DMS53 (cell line): ENCODE measurements around the gene SLC35A2.
"Not testable (repeated sequence)": the region's sequence is repeated elsewhere in the genome, so short reads cannot be mapped to it uniquely, and the experiment has no call there.

Source experiments
- DNase-seq: peaks from one replicate; lab custom pipeline; 2025; lab: John Stamatoyannopoulos, UW

SLC35A2 gene

DNA sequence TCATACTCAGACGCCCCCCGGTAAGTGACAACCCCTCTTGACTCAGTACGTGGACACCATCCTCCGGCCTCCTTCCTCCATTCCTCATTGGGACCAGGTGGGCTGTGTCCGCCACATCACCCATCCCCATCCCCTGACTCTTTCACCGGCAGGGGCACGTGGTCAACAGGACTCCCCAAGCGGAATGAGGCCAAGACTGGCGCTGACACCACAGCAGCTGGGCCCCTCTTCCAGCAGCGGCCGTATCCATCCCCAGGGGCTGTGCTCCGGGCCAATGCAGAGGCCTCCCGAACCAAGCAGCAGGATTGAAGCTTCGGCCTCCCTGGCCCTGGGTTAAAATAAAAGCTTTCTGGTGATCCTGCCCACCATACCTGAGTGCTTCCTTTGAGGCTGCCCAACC lies 8.7 kb downstream of the SLC35A2 start:
- DNase-seq, result no peak

DNA sequence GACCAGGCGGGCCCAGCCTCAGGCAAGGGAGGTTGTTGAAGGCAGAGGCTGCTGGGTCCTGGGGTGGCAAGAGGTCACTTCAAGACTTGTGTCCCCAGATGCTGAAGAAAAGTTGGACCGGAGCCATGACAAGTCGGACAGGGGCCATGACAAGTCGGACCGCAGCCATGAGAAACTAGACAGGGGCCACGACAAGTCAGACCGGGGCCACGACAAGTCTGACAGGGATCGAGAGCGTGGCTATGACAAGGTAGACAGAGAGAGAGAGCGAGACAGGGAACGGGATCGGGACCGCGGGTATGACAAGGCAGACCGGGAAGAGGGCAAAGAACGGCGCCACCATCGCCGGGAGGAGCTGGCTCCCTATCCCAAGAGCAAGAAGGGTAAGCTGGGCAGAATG lies 9.3 kb downstream of the SLC35A2 start:
- DNase-seq, result no peak

DNA sequence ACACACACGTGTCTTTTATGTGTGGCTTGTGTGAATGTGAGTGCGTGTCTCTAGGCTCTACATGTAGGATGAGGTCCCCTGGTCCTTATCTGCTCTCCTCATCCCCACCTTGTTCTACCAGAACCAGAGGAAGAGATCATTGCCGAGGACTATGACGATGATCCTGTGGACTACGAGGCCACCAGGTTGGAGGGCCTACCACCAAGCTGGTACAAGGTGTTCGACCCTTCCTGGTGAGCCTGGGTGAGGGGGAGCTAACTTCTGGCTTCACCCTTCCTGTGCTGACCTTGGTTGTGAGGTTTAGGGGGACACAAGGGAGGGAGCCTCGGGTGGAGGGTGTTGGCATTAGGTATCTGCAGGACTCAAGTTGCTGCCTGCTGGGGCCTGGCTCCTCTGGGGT lies 10.4 kb downstream of the SLC35A2 start:
- DNase-seq, result no peak

DNA sequence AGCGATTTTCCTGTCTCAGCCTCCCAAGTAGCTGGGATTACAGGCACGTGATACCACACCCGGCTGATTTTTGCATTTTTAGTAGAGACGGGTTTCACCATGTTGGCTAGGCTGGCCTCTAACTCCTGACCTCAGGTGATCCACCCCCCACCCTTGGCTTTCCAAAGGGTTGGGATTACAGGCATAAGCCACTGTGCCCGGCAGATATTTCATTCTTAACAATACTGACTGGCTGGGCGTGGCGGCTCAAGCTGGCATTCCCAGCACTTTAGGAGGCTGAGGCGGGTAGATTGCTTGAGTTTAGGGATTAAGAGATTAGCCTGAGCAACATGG lies 12.4 kb downstream of the SLC35A2 start:
- DNase-seq, result no peak

DNA sequence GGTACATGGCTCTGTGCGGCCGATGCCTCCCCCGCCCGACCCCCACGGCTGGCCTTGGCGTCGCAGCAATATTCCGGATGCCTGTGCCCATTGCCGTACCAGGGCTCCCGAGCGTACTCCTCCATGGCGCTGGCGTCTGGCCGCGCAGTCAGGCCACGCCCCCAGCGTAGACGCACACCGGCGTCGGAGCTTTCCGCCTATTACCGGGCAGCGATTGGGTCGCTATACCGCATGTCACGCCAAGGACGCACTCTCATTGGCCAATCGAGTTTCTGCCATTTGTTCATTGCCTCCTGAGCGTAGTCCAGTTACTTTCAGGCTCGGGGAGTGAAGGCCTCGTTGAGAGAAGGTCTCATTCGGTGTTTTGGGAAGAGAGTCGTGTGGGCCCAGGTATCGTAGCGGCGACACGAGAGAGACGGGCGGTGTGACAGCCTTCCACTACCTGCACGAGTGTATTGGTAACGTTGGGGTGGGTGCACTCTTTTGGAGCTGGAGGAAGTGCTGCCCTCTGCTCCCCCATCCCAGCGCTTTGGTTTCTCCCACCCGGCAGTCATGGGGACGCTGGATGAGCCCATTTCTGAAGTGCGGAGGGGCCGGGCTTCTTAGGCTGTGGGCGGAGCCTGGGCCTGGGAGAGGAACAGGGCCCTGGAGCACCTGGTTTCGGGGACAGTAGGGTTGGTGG lies 13.7 kb downstream of the SLC35A2 start, which contains the start of the genes PQBP1 and TIMM17B:
PQBP1 (plus strand) TSS at position 306 of the 682 bp plus-strand sequence. CDS start 580 bp downstream, outside the sequence.
TIMM17B (minus strand) TSS at position 144 of the 682 bp plus-strand sequence; CDS start at position 125, 19 bp downstream.
- DNase-seq, result peak; percentile 98

DNA sequence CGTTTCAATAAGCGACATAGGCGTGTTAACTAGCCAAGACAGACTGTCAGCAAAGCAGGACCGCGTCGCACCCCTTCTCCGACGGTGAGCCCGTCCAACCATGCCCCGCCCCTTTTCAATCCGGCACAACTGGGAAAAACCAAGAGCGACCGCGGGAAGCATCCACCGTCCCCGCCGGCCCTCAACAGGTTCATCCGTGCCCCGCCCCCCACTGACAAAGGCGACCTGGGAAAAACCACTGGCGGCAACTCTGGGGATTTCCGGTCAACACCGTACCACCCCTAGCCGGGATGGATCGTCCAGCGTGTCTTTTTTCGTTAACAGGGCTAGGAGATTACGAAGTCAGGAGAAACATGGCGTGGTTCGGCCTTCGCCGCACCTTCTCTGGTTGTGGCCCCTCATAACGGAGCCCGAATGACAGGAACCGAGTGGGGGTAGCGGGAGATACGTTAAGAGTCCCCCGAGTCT lies 14.3 kb downstream of the SLC35A2 start:
- peak; percentile 97 for DNase-seq

DNA sequence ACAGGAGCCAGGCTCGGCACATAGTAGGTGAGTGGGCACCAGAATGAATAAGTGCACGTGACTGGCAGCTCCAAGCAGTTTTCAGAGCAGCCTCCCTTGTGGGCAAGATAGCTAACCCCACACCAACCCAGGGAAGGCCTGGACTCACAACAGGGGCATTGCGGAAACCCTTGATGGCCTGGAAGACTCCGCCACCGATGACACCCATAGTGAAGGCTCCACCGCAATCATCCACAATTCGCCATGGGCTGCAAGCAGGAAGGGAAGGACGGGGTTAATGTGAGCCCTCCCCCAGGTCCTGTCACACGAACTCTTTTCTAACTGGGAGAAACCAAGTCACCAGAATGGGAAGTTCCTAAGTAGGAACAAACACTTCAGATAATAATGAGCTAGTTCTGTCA lies 14.8 kb downstream of the SLC35A2 start:
- DNase-seq, result peak; percentile 75

DNA sequence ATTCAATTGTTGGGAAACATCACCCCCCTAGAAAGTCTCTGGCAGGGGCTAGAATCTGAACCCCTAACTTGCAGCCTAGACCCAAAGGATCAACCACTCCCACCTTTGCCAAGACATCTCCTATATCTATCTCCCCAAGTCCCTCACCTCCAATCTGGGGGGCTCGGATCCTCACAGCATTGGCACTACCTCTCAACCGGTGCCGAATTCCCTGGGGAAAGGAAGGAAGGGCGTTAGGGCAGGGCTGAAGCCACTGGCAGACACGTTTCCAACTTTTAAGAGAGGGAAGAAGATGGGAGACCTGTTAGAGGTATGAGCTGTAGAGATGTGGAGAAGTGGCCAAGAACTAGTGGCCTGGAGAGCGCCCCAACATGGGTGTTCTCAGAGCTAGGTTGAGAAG lies 16.6 kb downstream of the SLC35A2 start:
- no peak for DNase-seq

DNA sequence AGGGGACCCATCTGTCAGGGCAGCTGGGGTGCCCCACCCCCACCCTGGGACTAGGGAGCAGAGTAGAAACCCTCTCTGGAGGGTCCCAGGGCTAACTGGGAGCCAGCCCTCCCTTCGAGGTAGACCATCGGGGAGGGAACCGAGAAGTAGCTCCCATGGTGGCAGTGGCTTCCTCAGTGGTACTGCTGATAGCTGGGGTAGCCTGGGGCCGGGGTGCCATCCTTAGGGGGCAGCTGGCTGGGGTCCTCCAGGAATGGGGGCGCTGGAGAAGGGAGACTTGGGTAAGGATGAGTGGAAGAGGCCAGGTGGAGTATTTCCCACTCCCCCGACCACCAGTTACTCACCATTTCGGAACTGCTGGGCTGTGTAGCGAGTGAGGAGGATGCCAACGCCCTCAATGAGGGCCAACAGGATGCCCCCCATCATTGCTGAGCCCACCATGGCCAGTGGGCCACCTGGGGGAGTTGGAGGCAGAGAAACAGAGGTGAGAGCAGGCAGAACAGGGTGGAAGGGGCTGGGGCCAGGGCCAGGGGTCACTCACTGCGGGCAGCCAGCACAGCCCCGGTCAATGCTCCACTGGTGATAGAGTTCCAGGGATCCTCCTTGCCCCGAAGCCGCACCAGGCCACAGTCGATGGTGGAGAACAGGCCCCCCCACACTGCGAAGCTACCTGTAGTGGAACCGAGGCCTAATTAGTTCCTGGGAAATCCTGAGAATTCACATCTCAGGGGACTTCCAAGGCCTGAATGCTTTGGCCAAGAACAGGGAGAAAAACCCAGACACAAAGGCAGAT lies 17.7 kb downstream of the SLC35A2 start:
- no peak for DNase-seq

DNA sequence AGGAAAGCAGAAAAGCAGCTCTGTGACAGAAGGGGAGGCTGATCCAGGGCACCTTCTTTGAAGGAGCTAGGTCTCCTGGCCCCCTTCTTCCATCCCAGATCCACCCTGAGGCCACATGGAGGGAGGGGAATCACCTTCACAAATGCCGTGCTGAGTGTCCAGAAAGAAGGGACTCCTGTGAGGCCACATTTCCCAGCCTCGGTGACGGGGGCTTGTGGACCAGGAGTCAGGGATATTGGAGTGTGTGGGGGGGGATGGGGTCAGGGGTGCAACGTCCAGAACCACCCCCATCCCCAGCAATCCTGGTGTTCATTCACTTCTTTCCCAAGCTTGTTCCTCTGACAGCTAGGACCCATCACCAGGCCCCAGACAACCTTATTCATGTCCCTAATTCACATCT lies 18.6 kb downstream of the SLC35A2 start:
- no peak for DNase-seq

DNA sequence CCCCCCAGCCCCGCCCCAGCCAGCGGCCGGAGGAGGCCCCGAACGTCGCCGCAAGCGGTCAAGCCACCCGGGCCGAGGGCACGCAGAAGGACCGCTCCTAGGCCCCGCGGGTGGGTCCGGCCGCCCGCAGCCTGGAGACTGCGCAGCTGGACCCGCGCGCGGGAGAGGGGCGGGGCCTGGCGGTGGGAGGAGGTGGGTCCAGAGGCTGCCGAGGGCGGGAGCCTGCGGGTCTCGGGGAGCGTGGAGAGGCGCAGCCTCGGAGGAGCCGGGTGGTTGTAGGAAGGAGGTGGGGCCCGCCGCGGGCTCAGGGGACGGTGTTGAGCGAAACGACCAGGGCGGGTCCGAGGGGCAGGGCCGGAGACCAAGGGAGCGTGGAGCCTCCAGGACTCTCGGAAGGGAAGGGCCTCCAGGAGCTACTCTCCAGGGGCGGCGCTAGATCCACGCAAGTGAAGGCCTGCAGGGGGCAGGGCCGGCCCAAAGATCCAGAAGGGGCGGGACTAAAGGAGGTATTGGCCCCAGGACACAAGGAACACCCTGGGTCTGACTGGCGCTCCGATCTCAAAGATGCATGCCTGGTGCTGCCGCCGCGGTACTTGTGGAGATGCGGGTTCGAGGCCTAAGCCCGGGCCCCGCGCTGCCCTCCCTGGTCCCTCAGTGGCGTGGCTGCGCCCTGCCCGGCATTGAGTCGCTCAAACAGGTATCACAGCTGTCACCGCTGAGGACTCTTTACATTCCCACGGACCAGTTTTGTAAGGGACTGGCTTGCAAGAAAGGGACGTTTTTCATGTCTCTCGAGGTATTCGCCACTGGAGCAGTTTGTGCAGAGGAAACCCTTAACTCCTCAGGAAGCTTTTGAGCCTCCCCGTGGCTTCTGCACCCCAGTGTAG lies 19.8 kb downstream of the SLC35A2 start:
- peak; percentile 97 for DNase-seq

DNA sequence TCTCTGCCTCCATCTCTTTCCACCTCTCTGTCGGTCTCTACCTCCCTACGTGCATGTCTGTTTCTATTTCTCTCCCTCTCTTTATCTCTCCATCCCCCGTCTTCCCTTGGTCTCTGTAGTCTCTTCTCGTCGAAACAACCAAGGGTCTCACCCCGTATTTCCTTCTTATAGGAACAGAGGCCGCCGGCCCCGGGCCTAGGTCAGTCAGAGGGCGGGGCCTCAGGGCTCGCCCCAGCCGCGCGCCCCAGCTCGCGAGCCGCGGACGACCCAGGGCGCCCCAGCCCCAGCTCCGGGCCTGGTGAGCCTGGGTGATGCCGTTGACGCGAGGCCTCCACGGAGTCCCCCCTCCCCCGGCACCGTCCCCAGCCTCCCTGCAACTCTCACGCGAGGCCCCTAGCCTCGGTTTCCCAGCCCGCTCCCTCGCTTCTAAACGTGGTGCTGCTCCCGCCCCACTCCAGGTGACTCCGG lies 20.5 kb downstream of the SLC35A2 start:
- DNase-seq, result peak; percentile 58

DNA sequence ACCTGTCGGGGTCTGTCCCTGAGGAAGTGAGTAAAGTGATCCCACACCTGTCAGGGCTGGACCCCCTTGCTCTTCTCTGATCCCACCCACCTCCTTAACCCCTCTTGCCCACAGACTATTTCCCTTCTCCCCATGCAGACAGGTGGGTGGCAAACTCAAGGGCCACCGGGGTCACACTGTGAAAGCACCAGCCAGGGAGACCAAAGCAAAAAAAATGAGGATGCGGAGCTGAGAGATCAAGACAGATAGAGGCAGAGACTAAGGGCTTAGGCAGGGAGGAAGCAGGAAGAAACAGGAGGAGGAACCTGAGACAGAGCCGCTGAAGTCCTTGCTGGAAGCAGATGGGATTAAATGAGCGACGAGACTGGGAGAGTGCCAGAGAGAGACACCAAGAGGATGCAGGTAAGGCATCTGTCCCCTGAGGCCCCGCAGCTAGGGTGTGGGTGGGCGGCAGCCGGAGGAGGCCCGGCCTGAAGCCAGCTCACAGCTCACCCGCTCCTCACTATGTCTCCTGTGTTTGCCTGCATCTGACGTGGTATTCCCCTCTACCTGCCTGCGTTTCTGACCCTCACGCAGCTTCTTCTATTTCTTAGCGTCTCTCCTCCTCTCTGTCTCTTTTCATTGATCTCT lies 21.0 kb downstream of the SLC35A2 start:
- peak; percentile 44 for DNase-seq

DNA sequence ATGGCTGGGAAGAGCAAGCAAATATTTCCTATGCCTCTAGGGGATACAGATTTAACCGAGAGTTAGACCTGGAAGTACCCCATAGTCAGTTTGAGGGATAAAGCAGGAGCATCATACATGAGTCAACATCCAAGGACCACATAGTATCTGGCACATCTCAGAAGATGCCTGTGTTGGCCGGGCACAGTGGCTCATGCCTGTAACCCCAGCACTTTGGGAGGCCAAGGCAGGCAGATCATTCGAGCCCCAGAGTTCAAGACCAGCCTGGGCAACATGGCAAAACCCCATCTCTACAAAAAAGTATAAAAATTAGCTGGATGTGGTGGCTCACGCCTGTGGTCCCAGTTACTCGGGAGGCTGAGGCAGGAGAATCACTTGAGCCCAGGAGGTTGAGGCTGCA lies 24.9 kb downstream of the SLC35A2 start:
- not testable (repeated sequence) for DNase-seq

DNA sequence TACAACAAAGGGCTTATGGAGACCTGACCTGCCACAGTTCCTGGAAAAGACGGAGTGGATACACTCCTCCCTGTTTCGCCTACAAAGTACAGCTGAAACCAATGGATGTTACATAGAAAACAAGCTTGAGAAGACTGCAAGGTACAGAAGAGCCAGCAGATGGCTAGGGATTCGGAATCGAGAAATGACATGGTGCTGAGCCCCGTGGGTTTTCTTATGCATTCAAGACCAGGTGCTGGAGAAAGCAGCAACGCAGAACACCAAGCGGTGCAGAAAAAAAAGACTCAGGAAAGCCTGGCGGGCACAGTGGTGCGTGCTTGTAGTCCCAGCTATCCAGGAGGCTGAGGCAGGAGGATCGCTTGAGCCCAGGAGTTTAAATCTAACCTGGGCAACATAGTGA lies 27.7 kb downstream of the SLC35A2 start:
- DNase-seq, result peak; percentile 51

DNA sequence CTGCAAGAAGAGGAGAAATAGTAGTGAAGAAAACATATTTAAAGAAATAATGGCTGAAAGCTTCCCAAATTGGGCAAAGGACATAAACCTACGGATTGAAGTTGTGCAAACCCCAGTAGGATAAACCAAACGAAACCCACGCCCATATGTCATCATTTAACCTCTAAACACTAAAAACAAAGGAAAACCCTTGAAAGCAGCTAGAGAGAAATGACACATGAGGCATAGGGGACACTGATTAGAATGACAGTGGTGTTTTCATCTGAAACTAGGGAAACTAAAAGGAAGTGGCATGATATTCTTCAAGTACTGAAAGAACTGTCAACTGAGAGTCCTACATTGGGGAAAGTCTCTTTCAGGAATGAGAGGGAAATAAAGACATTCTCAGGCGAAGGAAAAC lies 34.5 kb downstream of the SLC35A2 start:
- DNase-seq, result not testable (repeated sequence)

DNA sequence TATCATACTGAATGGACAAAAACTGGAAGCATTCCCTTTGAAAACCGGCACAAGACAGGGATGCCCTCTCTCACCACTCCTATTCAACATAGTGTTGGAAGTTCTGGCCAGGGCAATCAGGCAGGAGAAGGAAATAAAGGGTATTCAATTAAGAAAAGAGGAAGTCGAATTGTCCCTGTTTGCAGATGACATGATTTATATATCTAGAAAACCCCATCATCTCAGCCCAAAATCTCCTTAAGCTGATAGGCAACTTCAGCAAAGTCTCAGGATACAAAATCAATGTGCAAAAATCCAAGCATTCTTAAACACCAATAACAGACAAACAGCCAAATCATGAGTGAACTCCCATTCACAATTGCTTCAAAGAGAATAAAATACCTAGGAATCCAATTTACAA lies 39.4 kb downstream of the SLC35A2 start:
- DNase-seq, result not testable (repeated sequence)

DNA sequence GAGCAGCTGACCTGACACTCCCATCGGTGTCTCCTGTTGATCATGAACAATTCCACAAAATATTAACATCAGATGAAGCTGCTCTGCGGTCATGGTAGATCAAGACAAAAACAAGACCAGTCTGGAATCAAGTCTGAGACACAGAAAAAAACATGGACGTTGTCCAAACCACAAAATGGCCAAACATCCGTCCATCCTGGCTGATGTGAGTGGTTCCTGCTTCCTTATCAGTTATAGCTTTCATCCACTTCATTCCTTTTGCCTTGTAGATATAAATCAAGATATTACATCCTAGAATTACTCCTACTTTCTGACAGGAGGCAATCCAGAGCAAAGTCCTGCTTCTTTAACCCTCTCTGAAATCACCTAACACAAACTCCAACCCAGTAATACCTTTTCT lies 47.2 kb downstream of the SLC35A2 start:
- DNase-seq, result no peak

DNA sequence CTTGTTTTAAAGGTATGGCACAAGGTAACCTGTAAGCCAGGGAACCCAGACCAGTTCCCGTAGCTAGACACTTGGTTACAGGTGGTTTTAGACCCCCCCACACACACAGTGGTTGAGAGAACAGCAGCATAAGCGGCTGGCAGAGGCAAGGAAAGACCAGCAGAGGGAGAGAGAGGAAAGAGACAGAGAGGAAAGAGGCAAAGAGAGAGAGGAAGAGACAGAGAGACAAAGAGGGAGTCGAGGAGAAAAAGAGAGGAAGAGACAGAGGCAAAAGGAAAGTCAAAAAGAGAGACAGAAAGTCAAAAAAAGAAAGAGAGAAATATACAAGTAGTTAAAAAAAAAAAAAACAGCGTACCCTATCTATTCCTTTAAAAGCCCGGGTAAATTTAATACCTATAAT lies 56.5 kb downstream of the SLC35A2 start:
- peak; percentile 15 for DNase-seq

DNA sequence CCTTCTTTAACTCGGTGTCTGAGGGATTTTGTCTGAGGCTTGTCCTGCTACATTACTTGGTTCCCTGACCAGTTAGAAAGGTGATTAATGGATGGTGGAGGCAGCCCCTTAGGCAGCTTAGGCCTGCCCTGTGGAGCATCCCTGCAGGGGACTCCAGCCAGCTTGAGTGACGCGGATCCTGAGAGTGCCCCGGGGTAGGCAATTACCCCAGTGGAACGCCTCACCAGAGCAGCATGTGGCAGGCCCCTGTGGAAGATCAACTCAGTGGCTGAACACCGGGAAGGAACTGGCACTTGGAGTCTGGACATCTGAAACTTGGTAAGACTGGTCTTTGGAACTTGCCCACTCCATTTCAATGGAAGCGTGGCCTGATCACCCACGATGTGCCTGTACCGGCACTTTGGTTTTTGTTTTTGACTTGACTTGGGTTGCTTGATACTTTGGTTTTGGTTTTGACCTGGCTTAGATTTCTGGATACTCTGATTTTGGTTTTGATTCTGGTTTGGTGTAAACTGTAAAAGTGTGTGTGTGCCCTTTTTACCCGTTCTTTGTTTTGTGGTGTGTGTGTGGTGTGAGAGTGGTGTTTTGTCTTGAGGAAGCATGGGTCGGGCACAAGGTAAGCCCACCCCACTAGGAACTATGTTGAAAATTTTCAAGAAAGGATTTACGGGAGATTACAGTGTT lies 57.2 kb downstream of the SLC35A2 start:
- DNase-seq, result not testable (repeated sequence)

DNA sequence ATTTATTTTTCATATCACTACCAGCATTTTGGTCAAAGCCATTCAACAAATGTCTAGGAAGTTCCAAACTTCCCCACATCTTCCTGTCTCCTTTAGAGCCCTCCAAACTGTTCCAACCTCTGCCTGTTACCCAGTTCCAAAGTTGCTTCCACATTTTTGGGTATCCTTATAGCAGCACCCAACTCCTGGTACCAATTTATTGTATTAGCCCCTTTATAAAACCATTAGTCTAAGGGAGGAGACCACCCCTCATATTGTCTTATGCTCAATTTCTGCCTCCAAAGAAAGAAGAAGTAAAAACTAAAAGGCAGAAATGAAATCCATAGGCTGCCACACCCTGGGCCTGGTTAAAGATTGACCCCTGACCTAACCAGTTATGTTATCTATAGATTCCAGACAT lies 58.0 kb downstream of the SLC35A2 start:
- not testable (repeated sequence) for DNase-seq
